Endothelial cell of umbilical vein (primary cell): Measurements from ENCODE around the gene AIG1. TPM values are rescaled to one million over a fixed set of nuclear protein-coding genes. Genes with fewer than 3 reads are reported as not detected.
A peak's percentile ranks its signal among the peaks of the same experiment; 100 is the strongest.

Experiments
- BruUV-seq: library from RNA; stranded (reverse); fragments of 400-500 nt; replicated peaks from 2 replicates; lab custom pipeline; 2021; lab: Mats Ljungman, UMichigan
- CTCF ChIA-PET: fragments of 300-600, 350-600 bp; sonication (Branson Sonifier 250); formaldehyde crosslinking; loops from one replicate; lab custom pipeline; 2021; ENCODE audit warnings: antibody characterized with exemption, inconsistent platforms; lab: Charles Lee
- POLR2A ChIA-PET: fragments of 300-600, 350-600 bp; sonication (Branson Sonifier 250); formaldehyde crosslinking; loops from one replicate; lab custom pipeline; 2021; ENCODE audit warnings: antibody characterized with exemption, inconsistent platforms; lab: Charles Lee
- DNase-seq: peaks from one replicate; pipeline ENCODE4 v3.0.0-alpha.2; 2011; ENCODE audit warnings: low read depth, low spot score
- FAIRE-seq: peaks from 2 replicates; lab custom pipeline; 2011; peaks lifted over from hg19 to GRCh38; lab: Jason Lieb, UNC
- H2AFZ ChIP-seq: 2 replicates; pipeline ENCODE4 v1.6.0; 2012; ENCODE audit warnings: low read depth, low read length, control low read depth, inconsistent platforms
- H3K27ac ChIP-seq: 2 replicates; pipeline ENCODE4 v1.5.1; 2011; ENCODE audit warnings: low read depth, mild to moderate bottlenecking, control low read depth, low read length, moderate library complexity; ENCODE audit not compliant: insufficient read depth
- H3K27me3 ChIP-seq, 2 experiments: 2 replicates each; pipeline versions ENCODE4 v1.6.0 to v1.6.1; 2011; ENCODE audit warnings: low read length in 2 of 2, mixed read lengths in 1 of 2; ENCODE audit not compliant: control insufficient read depth in 2 of 2, insufficient read depth in 2 of 2
- H3K36me3 ChIP-seq, 2 experiments: 2 replicates in 1 of 2; 3 replicates in 1 of 2; pipeline ENCODE4 v1.5.1; 2011; ENCODE audit warnings: low read length in 2 of 2, mild to moderate bottlenecking in 1 of 2, moderate library complexity in 1 of 2; ENCODE audit not compliant: control insufficient read depth in 2 of 2, insufficient read depth in 2 of 2; ENCODE audit errors: extremely low read depth in 1 of 2
- H3K4me1 ChIP-seq: 3 replicates; pipeline ENCODE4 v1.5.1; 2011; ENCODE audit warnings: mild to moderate bottlenecking, low read length; ENCODE audit not compliant: control insufficient read depth, insufficient read depth; ENCODE audit errors: extremely low read depth
- H3K4me2 ChIP-seq: 2 replicates; pipeline ENCODE4 v1.6.1; 2011; ENCODE audit warnings: low read length, control low read depth, mixed read lengths; ENCODE audit not compliant: insufficient read depth
- H3K4me3 ChIP-seq, 3 experiments: fragments of 200-600 bp in 1 of 3; sonication (generic), shearing (Covaris generic) in 1 of 3; replicated peaks in 1 of 3; 2 replicates each; pipeline ENCODE4 v1.5.1; 2011 to 2016; ENCODE audit warnings: control low read depth in 3 of 3, low read length in 3 of 3, mild to moderate bottlenecking in 2 of 3, inconsistent platforms in 1 of 3, low read depth in 1 of 3, moderate library complexity in 1 of 3; ENCODE audit not compliant: insufficient read depth in 1 of 3
- H3K79me2 ChIP-seq: 2 replicates; pipeline ENCODE4 v1.6.0; 2012; ENCODE audit warnings: low read length, inconsistent platforms; ENCODE audit not compliant: control insufficient read depth, insufficient read depth
- H3K9ac ChIP-seq: replicated peaks from 2 replicates; pipeline ENCODE3; 2011; ENCODE audit warnings: low read length, control low read depth; ENCODE audit not compliant: insufficient read depth; ENCODE audit errors: extremely low read depth
- H3K9me1 ChIP-seq: replicated peaks from 3 replicates; pipeline ENCODE4 v1.6.0; 2011; ENCODE audit warnings: mild to moderate bottlenecking, low read length; ENCODE audit not compliant: control insufficient read depth, insufficient read depth; ENCODE audit errors: extremely low read depth
- H3K9me3 ChIP-seq: replicated peaks from 2 replicates; pipeline ENCODE4 v1.5.1; 2012; ENCODE audit warnings: low read length, inconsistent platforms; ENCODE audit not compliant: control insufficient read depth, insufficient read depth
- H4K20me1 ChIP-seq: replicated peaks from 2 replicates; pipeline ENCODE3; 2011; ENCODE audit warnings: mild to moderate bottlenecking, low read length; ENCODE audit not compliant: control insufficient read depth, insufficient read depth; ENCODE audit errors: extremely low read depth
- EZH2 ChIP-seq: IDR thresholded peaks from 2 replicates; pipeline ENCODE4 v1.6.1; 2012; ENCODE audit warnings: borderline replicate concordance, low read depth, mild to moderate bottlenecking, moderate library complexity, low read length, inconsistent platforms; ENCODE audit not compliant: severe bottlenecking
- FOS ChIP-seq: IDR thresholded peaks from 2 replicates; pipeline ENCODE4 v1.6.1; 2011; ENCODE audit warnings: mild to moderate bottlenecking, low read length, moderate library complexity, borderline replicate concordance; ENCODE audit not compliant: insufficient read depth
- GATA2 ChIP-seq: IDR thresholded peaks from 2 replicates; pipeline ENCODE4 v1.7.0; 2011; ENCODE audit warnings: low read depth, mild to moderate bottlenecking, moderate library complexity, mixed read lengths, low read length; ENCODE audit not compliant: insufficient read length, insufficient read depth
- JUN ChIP-seq: IDR thresholded peaks from 2 replicates; pipeline ENCODE4 v1.6.1; 2011; ENCODE audit warnings: borderline replicate concordance, low read depth; ENCODE audit not compliant: insufficient read length, insufficient read depth
- POLR2A ChIP-seq: IDR thresholded peaks from 2 replicates; pipeline ENCODE4 v1.6.1; 2012; ENCODE audit warnings: low read depth, mild to moderate bottlenecking, control low read depth, low read length
- POLR2AphosphoS5 ChIP-seq: IDR thresholded peaks from 2 replicates; pipeline ENCODE4 v1.6.1; 2012; ENCODE audit warnings: low read depth, mild to moderate bottlenecking, control low read depth, low read length, moderate library complexity; ENCODE audit not compliant: insufficient read depth
- dilution Hi-C: fragments of 300-500 bp; cut with MboI; formaldehyde crosslinking; loops from one replicate; pipeline ENCODE4 v1.15.0; 2019; ENCODE audit warnings: low sequenced_read_pairs; ENCODE audit not compliant: extremely low pct_ligation_motif_present
- intact Hi-C: fragments of 100-400 bp; cut with micrococcal nuclease; formaldehyde crosslinking; loops from one replicate; pipeline ENCODE4 v1.10.0; 2022
- polyA plus RNA-seq, 4 experiments: library from polyadenylated mRNA; depleted of rRNA in 3 of 4; stranded (reverse) in 3 of 4; unstranded in 1 of 4; fragments of >200 nt; gene quantifications; 2 replicates each; pipeline versions ENCODE4 v1.2.1 to v1.2.3, GENCODE V29; 2011 to 2012; ENCODE audit warnings: missing spikeins in 1 of 4
- total RNA-seq: library from RNA; stranded (reverse); gene quantifications from 2 replicates; pipeline ENCODE4 v1.2.3, GENCODE V29; 2021
- TF ChIP-seq, protein P1 (sequence below), 2 donors: IDR thresholded peaks; 1 replicate in 1 of 2; 2 replicates in 1 of 2; pipeline ENCODE4 v1.5.1; 2011; ENCODE audit warnings: low read length in 2 of 2, mild to moderate bottlenecking in 2 of 2, moderate library complexity in 2 of 2, control low read depth in 1 of 2, inconsistent platforms in 1 of 2, low read depth in 1 of 2; ENCODE audit not compliant: insufficient read depth in 1 of 2; ENCODE audit errors: extremely low read depth in 1 of 2

The AIG1 gene
- total and polyA plus RNA-seq, 2 donors (not counting 3 experiments of a cell fraction or from before 2014, with no cell fraction given), result 17.7 to 22.7 TPM

DNA sequence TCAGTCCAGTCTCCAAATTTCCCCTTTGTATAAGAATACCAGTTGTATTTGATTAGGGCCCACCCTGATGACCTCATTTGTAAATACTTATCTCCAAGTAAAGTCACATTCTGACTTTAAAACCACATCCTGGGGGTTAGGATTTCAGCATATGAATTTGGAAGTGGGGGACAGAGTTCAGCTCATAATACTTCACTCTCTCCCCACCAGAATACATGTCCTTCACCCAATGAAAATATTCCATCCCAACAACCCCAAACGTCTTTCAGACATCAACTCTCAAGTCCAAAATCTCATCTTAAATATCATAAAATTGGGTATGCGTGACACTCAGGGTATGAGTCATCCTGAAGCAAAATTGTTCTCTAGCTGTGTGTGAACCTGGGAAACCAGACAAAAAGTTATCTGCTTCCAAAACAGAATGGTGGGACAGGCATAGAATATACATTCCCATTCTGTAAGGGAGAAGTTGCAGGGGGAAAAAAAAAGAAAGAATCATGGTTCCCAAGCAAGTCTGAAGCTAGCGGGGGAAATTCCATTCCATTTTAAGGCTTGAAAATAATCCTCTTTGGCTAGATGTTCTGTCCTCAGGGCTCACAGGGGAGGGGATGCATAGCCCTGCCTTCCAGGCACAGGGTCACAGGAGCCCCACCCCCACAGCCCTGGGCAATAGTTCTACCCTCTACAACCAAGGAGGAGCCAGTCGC, 275.9 kb downstream of the AIG1 start:
- Histone ChIP-seq H4K20me1 (no peaks in the 10 kb centered on the region), H3K9me1 (no peaks in the 10 kb centered on the region), H3K27me3 (no peaks in the 10 kb centered on the region), H3K4me2 (no peak overlapping the region), H3K4me3 (no peak overlapping the region), H3K36me3 (no peaks in the 10 kb centered on the region), H3K9ac (no peak overlapping the region), H3K4me1 (no peaks in the 10 kb centered on the region), H3K79me2 (no peaks in the 10 kb centered on the region), H2AFZ (no peak overlapping the region), H3K9me3 (no peaks in the 10 kb centered on the region), H3K27ac (no peak overlapping the region)
- no TSS peak for BruUV-seq
- intact Hi-C loops, result loop anchor here (1.0 to 10.0 kb wide), 4 partner anchors 103 to 859 kb away; no protein-coding TSS in a partner anchor
- POLR2A ChIA-PET, result no interaction called here
- TF ChIP-seq POLR2AphosphoS5 (no peak), FOS (peak; percentile 23), GATA2 (no peak), JUN (peak; percentile 13)
- no peak for DNase-seq
- no peak for FAIRE-seq
- CTCF ChIA-PET, result interaction anchor here (0.7 to 4.2 kb wide), 20 partner anchors 7 to 862 kb away, joined by 3 to 60 read pairs (median 3); no protein-coding TSS in a partner anchor
- dilution Hi-C loops, result no loop called here

- POLR2A ChIA-PET, result no interaction called here
- no peak overlapping the region for H2AFZ ChIP-seq
- DNase-seq (peak; percentile 31), FAIRE-seq (no peak)
- no peaks in the 10 kb centered on the region for H3K9me3 ChIP-seq
- no peaks in the 10 kb centered on the region for H3K27me3 ChIP-seq
- no peaks in the 10 kb centered on the region for H4K20me1 ChIP-seq
- H3K4me3 ChIP-seq, result no peak overlapping the region
- dilution Hi-C loops, result no loop called here
- CTCF ChIA-PET, result interaction anchor here (0.6 to 4.2 kb wide), 30 partner anchors 8 to 863 kb away, joined by 3 to 60 read pairs (median 4); partner anchors contain the start of gene AIG1
- no peaks in the 10 kb centered on the region for H3K4me1 ChIP-seq
- H3K27ac ChIP-seq, result no peak overlapping the region
- H3K9ac ChIP-seq, result no peak overlapping the region
- no peaks in the 10 kb centered on the region for H3K36me3 ChIP-seq
- intact Hi-C loops, result loop anchor here (1.0 to 10.0 kb wide), 4 partner anchors 104 to 860 kb away; no protein-coding TSS in a partner anchor
- no peaks in the 10 kb centered on the region for H3K9me1 ChIP-seq
- TF ChIP-seq POLR2A (no peak), FOS (no peak), EZH2 (no peak), JUN (no peak), GATA2 (no peak)
- TF ChIP-seq, protein P1, sequence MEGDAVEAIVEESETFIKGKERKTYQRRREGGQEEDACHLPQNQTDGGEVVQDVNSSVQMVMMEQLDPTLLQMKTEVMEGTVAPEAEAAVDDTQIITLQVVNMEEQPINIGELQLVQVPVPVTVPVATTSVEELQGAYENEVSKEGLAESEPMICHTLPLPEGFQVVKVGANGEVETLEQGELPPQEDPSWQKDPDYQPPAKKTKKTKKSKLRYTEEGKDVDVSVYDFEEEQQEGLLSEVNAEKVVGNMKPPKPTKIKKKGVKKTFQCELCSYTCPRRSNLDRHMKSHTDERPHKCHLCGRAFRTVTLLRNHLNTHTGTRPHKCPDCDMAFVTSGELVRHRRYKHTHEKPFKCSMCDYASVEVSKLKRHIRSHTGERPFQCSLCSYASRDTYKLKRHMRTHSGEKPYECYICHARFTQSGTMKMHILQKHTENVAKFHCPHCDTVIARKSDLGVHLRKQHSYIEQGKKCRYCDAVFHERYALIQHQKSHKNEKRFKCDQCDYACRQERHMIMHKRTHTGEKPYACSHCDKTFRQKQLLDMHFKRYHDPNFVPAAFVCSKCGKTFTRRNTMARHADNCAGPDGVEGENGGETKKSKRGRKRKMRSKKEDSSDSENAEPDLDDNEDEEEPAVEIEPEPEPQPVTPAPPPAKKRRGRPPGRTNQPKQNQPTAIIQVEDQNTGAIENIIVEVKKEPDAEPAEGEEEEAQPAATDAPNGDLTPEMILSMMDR (IDR thresholded peaks at IDR 0.05; ENCODE audit: extremely low read depth in 1 of 2, insufficient read depth in 1 of 2, low read depth in 1 of 2, low read length in 2 of 2), result peak; percentile 63 to 73
- BruUV-seq, result no TSS peak
- H3K4me2 ChIP-seq, result no peak overlapping the region
- H3K79me2 ChIP-seq, result no peaks in the 10 kb centered on the region
These were observed 276.7 kb downstream of the AIG1 start for GRCh38 chr6:143337201-143337949.
